HG03439 (cell line): ENCODE data around the gene GRID2.

ENCODE experiments used
- ATAC-seq: cut with Tn5 transposase; IDR thresholded peaks from one replicate; pipeline ENCODE4 v1.9.1; 2021; ENCODE audit warnings: mild to moderate bottlenecking, moderate library complexity; ENCODE audit not compliant: unreplicated experiment

Gene GRID2

GRCh38 chr4:93370256-93370655 lies 1066.5 kb downstream of the GRID2 start:
- no peak for ATAC-seq

- ATAC-seq = no peak
Measured at GRCh38 chr4:93373893-93374860, 1070.4 kb downstream of the GRID2 start.

GRCh38 chr4:93384241-93384640 lies 1080.5 kb downstream of the GRID2 start:
- ATAC-seq = no peak

GRCh38 chr4:93384887-93385286 lies 1081.1 kb downstream of the GRID2 start:
- ATAC-seq = no peak

- ATAC-seq = no peak
Measured at GRCh38 chr4:93394545-93395081, 1090.8 kb downstream of the GRID2 start.

GRCh38 chr4:93396272-93396671 lies 1092.5 kb downstream of the GRID2 start:
- no peak for ATAC-seq

- ATAC-seq = no peak
Measured at GRCh38 chr4:93403571-93403970, 1099.8 kb downstream of the GRID2 start.

- ATAC-seq = no peak
Measured at GRCh38 chr4:93407493-93408275, 1103.9 kb downstream of the GRID2 start.

- ATAC-seq = no peak
Measured at GRCh38 chr4:93409035-93409434, 1105.3 kb downstream of the GRID2 start.

- no peak for ATAC-seq
Measured at GRCh38 chr4:93414041-93414550, 1110.3 kb downstream of the GRID2 start.

GRCh38 chr4:93416344-93417128 lies 1112.8 kb downstream of the GRID2 start:
- no peak for ATAC-seq

GRCh38 chr4:93431371-93431770 lies 1127.6 kb downstream of the GRID2 start:
- ATAC-seq = no peak

- no peak for ATAC-seq
Measured at GRCh38 chr4:93433840-93434239, 1130.1 kb downstream of the GRID2 start.

GRCh38 chr4:93436000-93436626 lies 1132.3 kb downstream of the GRID2 start:
- no peak for ATAC-seq

GRCh38 chr4:93437991-93438390 lies 1134.2 kb downstream of the GRID2 start:
- ATAC-seq = no peak

- no peak for ATAC-seq
Measured at GRCh38 chr4:93444860-93445259, 1141.1 kb downstream of the GRID2 start.

GRCh38 chr4:93446038-93446437 lies 1142.3 kb downstream of the GRID2 start:
- no peak for ATAC-seq

- ATAC-seq = no peak
Measured at GRCh38 chr4:93448691-93449293, 1145.0 kb downstream of the GRID2 start.

- ATAC-seq = no peak
Measured at GRCh38 chr4:93451954-93452353, 1148.2 kb downstream of the GRID2 start.

- ATAC-seq = no peak
Measured at GRCh38 chr4:93461541-93461940, 1157.8 kb downstream of the GRID2 start.
